Breast epithelium (tissue), 3 donors: Measurements from ENCODE around the gene ZMYND10.

ENCODE experiments used
- POLR2A ChIP-seq: fragments of 450-650 bp; IDR thresholded peaks from one replicate; pipeline ENCODE4 v1.6.1; 2016; ENCODE audit warnings: antibody characterized with exemption, mild to moderate bottlenecking, moderate library complexity
- POLR2AphosphoS5 ChIP-seq, 3 donors: sonication (generic); formaldehyde crosslinking; IDR thresholded peaks; one replicate each; pipeline ENCODE4 v1.6.1; 2017; ENCODE audit warnings: antibody characterized with exemption in 3 of 3
- TF ChIP-seq, protein P1 (sequence below), 3 donors: fragments of 450-650 bp; IDR thresholded peaks; one replicate each; pipeline ENCODE4 v1.5.1; 2016 to 2017; ENCODE audit warnings: antibody characterized with exemption in 3 of 3, mild to moderate bottlenecking in 3 of 3, moderate library complexity in 3 of 3

DNA sequence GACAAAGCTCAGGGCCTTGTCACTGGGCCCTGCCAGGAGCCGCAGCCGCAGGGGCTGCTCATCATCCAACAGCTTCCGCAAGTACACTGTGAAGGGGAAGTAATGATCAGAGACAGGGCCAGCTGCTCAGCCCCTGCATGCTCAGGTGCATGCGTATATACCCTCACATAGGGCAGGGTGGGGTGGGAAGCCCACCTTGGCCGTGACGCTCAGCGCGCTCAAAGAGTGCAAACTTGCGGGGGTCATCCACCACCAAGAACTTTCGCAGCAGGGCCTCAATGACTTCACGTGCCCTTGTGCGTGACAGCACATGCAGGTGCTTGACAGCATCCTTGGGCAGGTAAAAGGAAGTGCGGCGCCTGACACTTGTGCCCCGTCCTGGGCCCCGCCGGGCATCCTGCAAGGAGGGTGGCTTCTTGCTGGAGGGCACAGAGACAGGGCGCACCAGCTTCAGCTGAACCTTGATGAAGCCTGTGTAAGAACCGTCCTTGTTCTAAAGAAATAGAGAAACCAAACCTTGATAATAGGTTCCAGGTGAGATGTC, 14.1 kb downstream of the ZMYND10 start:
- TF ChIP-seq, protein P1, sequence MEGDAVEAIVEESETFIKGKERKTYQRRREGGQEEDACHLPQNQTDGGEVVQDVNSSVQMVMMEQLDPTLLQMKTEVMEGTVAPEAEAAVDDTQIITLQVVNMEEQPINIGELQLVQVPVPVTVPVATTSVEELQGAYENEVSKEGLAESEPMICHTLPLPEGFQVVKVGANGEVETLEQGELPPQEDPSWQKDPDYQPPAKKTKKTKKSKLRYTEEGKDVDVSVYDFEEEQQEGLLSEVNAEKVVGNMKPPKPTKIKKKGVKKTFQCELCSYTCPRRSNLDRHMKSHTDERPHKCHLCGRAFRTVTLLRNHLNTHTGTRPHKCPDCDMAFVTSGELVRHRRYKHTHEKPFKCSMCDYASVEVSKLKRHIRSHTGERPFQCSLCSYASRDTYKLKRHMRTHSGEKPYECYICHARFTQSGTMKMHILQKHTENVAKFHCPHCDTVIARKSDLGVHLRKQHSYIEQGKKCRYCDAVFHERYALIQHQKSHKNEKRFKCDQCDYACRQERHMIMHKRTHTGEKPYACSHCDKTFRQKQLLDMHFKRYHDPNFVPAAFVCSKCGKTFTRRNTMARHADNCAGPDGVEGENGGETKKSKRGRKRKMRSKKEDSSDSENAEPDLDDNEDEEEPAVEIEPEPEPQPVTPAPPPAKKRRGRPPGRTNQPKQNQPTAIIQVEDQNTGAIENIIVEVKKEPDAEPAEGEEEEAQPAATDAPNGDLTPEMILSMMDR (IDR thresholded peaks at IDR 0.05): no peak
- TF ChIP-seq POLR2A (no peak), POLR2AphosphoS5 (IDR thresholded peaks at IDR 0.05) (no peak)
